Panc1 (cell line): ENCODE results near the gene THBS4. TPM values are rescaled to one million over a fixed set of nuclear protein-coding genes. Genes with fewer than 3 reads are reported as not detected.

Experiments
- ATAC-seq: fragments of 200-7000 bp; cut with Tn5 transposase; 2 replicates; pipeline ENCODE4 v1.9.1; 2020; ENCODE audit warnings: mild to moderate bottlenecking, moderate library complexity
- BruUV-seq: library from RNA; stranded (reverse); fragments of 400-500 nt; replicated peaks from 2 replicates; lab custom pipeline; 2021; lab: Mats Ljungman, UMichigan
- CTCF ChIA-PET: fragments of 300-600 bp; sonication (Branson Sonifier 250); formaldehyde crosslinking; loops from one replicate; lab custom pipeline; 2022; ENCODE audit warnings: antibody characterized with exemption; lab: Charles Lee
- POLR2A ChIA-PET: fragments of 300-600 bp; sonication (Branson Sonifier 250); formaldehyde crosslinking; loops from one replicate; lab custom pipeline; 2022; ENCODE audit warnings: antibody characterized with exemption; lab: Charles Lee
- DNase-seq: peaks from one replicate; pipeline ENCODE4 v3.0.0-alpha.2; 2010; ENCODE audit warnings: low read depth, low spot score
- H3K27ac ChIP-seq: 2 replicates; pipeline ENCODE4 v1.5.1; 2011; ENCODE audit warnings: mild to moderate bottlenecking, low read length, inconsistent platforms
- H3K27me3 ChIP-seq: fragments of 200-500 bp; sonication (Bioruptor generic); 2 replicates; pipeline ENCODE4 v1.6.0; 2014; ENCODE audit warnings: low read length, inconsistent platforms; ENCODE audit not compliant: control insufficient read depth, insufficient read depth
- H3K36me3 ChIP-seq: fragments of 200-500 bp; sonication (Bioruptor generic); 2 replicates; pipeline ENCODE4 v1.5.1; 2014; ENCODE audit warnings: inconsistent platforms, mild to moderate bottlenecking, low read length, moderate library complexity; ENCODE audit not compliant: control insufficient read depth, insufficient read depth
- H3K4me1 ChIP-seq: 2 replicates; pipeline ENCODE4 v1.5.1; 2011; ENCODE audit warnings: inconsistent platforms, mild to moderate bottlenecking, low read length, moderate library complexity; ENCODE audit not compliant: control insufficient read depth, insufficient read depth
- H3K4me3 ChIP-seq, 2 experiments: 2 replicates each; pipeline ENCODE4 v1.5.1; 2011 to 2012; ENCODE audit warnings: low read depth in 2 of 2, low read length in 2 of 2, mild to moderate bottlenecking in 2 of 2, inconsistent platforms in 1 of 2, moderate library complexity in 1 of 2
- H3K9me3 ChIP-seq: fragments of 200-500 bp; sonication (Bioruptor generic); 2 replicates; pipeline ENCODE4 v1.5.1; 2014; ENCODE audit warnings: low read depth, mild to moderate bottlenecking, inconsistent platforms, low read length, moderate library complexity; ENCODE audit not compliant: control insufficient read depth, insufficient read depth
- POLR2AphosphoS5 ChIP-seq: IDR thresholded peaks from 2 replicates; pipeline ENCODE4 v1.6.1; 2012; ENCODE audit warnings: mild to moderate bottlenecking, low read depth, low read length, moderate library complexity
- SIN3A ChIP-seq: IDR thresholded peaks from 2 replicates; pipeline ENCODE4 v1.6.1; 2012; ENCODE audit warnings: low read depth, mild to moderate bottlenecking, low read length, moderate library complexity, borderline replicate concordance; ENCODE audit not compliant: insufficient read depth
- TCF7L2 ChIP-seq: IDR thresholded peaks from 2 replicates; pipeline ENCODE4 v1.6.1; 2011; ENCODE audit warnings: mild to moderate bottlenecking, low read depth, low read length, inconsistent platforms
- in situ Hi-C: cut with HindIII; loops from 2 replicates; pipeline ENCODE4 v1.10.0; 2016; ENCODE audit warnings: low sequenced_read_pairs, low pct_unique_long_range_greater_than_20kb
- intact Hi-C: fragments of 100-400 bp; cut with micrococcal nuclease; formaldehyde crosslinking; loops from one replicate; pipeline ENCODE4 v1.10.0; 2022; ENCODE audit not compliant: unreplicated experiment
- total RNA-seq: library from RNA; stranded (reverse); gene quantifications from one replicate; pipeline ENCODE4 v1.2.1, GENCODE V29; 2021; ENCODE audit not compliant: unreplicated experiment
- TF ChIP-seq, protein P1 (sequence below): fragments of 450-650 bp; IDR thresholded peaks from 2 replicates; pipeline ENCODE4 v1.5.1; 2017; ENCODE audit warnings: mild to moderate bottlenecking
- TF ChIP-seq, protein P2 (sequence below), 2 experiments: IDR thresholded peaks; 2 replicates each; pipeline ENCODE4 v1.6.1; 2011 to 2012; ENCODE audit warnings: low read depth in 2 of 2, control low read depth in 1 of 2, low read length in 1 of 2, mild to moderate bottlenecking in 1 of 2, moderate library complexity in 1 of 2; ENCODE audit not compliant: insufficient read depth in 1 of 2

The THBS4 gene
- total RNA-seq, 1 experiment from 2014 or later = 0.31 TPM

DNA sequence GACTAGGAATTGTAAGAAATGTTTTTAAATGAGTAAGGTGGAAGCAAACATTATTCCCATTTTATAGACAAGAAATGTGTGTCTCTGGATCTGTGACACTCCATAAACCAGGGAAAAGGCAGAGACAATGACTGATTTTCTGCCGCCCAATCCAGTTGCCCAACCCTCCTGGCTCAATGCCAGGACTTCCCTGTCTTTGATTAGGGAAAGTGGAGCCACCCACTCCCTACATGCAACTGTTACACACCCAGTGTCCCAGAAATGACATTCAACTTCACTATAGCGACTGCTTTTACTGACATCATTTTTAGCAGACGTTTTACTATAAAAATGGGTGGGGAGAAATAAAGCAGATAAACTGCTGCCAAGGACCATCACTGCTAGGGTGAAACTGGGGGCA is 79.7 kb downstream of the THBS4 start:
- Histone ChIP-seq H3K36me3 (no peaks in the 10 kb centered on the region), H3K4me3 (no peak overlapping the region), H3K4me1 (peaks cover 3% of the 10 kb centered on the region; the same call in 1 of the 2 replicates), H3K27ac (no peak overlapping the region), H3K9me3 (no peaks in the 10 kb centered on the region), H3K27me3 (no peaks in the 10 kb centered on the region)
- in situ Hi-C loops (no loop called here), intact Hi-C loops (no loop called here)
- ChIA-PET POLR2A (no interaction called here), CTCF (no interaction called here)
- ATAC-seq = no peak
- no peak for DNase-seq
- TF ChIP-seq TCF7L2 = no peak
- no TSS peak for BruUV-seq

DNA sequence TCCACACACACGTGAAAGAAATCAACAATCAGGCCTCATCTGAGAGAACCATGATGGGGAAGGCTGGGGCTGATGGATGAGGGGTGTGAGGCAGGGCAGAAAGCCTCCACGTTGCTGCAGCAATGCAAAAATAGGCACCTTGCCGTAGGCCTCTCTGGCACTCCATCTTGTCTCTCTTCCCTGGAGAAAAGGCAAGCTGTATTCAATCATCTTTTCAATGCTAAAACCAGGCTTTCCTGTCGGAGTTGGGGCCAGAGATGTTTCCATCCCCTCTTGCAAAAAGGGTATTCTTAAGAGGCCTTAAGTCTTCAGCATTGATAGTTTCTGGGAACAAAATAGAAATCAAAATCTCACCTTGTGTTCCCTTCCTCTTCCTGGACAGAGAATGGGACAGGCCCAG is 80.9 kb downstream of the THBS4 start:
- H3K4me3 ChIP-seq = no peak overlapping the region
- no peak for DNase-seq
- no peaks in the 10 kb centered on the region for H3K36me3 ChIP-seq
- no peaks in the 10 kb centered on the region for H3K9me3 ChIP-seq
- H3K27ac ChIP-seq = no peak overlapping the region
- H3K4me1 ChIP-seq = no peaks in the 10 kb centered on the region
- intact Hi-C loops (no loop called here), in situ Hi-C loops (no loop called here)
- no peaks in the 10 kb centered on the region for H3K27me3 ChIP-seq
- POLR2A ChIA-PET = no interaction called here
- CTCF ChIA-PET = interaction anchor here (0.6 kb wide), 1 partner anchor 139 kb away, joined by 3 read pairs; no protein-coding TSS in a partner anchor
- no peak for ATAC-seq
- TF ChIP-seq, protein P1, sequence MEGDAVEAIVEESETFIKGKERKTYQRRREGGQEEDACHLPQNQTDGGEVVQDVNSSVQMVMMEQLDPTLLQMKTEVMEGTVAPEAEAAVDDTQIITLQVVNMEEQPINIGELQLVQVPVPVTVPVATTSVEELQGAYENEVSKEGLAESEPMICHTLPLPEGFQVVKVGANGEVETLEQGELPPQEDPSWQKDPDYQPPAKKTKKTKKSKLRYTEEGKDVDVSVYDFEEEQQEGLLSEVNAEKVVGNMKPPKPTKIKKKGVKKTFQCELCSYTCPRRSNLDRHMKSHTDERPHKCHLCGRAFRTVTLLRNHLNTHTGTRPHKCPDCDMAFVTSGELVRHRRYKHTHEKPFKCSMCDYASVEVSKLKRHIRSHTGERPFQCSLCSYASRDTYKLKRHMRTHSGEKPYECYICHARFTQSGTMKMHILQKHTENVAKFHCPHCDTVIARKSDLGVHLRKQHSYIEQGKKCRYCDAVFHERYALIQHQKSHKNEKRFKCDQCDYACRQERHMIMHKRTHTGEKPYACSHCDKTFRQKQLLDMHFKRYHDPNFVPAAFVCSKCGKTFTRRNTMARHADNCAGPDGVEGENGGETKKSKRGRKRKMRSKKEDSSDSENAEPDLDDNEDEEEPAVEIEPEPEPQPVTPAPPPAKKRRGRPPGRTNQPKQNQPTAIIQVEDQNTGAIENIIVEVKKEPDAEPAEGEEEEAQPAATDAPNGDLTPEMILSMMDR = no peak
- TF ChIP-seq TCF7L2 (no peak), SIN3A (no peak), POLR2AphosphoS5 (no peak)
- TF ChIP-seq, protein P2, sequence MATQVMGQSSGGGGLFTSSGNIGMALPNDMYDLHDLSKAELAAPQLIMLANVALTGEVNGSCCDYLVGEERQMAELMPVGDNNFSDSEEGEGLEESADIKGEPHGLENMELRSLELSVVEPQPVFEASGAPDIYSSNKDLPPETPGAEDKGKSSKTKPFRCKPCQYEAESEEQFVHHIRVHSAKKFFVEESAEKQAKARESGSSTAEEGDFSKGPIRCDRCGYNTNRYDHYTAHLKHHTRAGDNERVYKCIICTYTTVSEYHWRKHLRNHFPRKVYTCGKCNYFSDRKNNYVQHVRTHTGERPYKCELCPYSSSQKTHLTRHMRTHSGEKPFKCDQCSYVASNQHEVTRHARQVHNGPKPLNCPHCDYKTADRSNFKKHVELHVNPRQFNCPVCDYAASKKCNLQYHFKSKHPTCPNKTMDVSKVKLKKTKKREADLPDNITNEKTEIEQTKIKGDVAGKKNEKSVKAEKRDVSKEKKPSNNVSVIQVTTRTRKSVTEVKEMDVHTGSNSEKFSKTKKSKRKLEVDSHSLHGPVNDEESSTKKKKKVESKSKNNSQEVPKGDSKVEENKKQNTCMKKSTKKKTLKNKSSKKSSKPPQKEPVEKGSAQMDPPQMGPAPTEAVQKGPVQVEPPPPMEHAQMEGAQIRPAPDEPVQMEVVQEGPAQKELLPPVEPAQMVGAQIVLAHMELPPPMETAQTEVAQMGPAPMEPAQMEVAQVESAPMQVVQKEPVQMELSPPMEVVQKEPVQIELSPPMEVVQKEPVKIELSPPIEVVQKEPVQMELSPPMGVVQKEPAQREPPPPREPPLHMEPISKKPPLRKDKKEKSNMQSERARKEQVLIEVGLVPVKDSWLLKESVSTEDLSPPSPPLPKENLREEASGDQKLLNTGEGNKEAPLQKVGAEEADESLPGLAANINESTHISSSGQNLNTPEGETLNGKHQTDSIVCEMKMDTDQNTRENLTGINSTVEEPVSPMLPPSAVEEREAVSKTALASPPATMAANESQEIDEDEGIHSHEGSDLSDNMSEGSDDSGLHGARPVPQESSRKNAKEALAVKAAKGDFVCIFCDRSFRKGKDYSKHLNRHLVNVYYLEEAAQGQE (IDR thresholded peaks at IDR 0.05; ENCODE audit: insufficient read depth in 1 of 2, low read depth in 2 of 2, low read length in 1 of 2) = no peak
- BruUV-seq = no TSS peak

DNA sequence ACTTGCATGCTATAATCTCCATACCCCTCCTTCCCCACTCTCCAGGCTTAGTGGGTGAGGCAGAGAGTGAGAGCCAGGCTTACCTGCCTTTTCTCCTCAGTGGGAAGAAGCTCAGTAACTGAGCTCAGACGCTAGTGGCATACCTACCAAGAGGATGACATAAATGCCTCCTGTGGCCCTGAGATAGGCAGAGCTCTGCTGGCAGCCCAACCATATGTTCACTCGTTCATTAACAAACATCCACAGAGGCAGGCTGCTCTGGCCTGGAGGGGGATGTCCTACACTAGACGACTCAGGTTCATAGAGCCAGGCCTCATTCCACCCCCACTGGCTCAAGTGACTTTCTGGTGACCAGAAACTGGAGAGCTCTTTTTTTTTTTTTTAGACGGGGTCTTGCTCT is 81.3 kb downstream of the THBS4 start:
- ATAC-seq (no peak), DNase-seq (no peak)
- Histone ChIP-seq H3K9me3 (no peaks in the 10 kb centered on the region), H3K27ac (no peak overlapping the region), H3K4me3 (no peak overlapping the region), H3K36me3 (no peaks in the 10 kb centered on the region), H3K27me3 (no peaks in the 10 kb centered on the region), H3K4me1 (no peaks in the 10 kb centered on the region)
- CTCF ChIA-PET = interaction anchor here (0.6 kb wide), 1 partner anchor 139 kb away, joined by 3 read pairs; no protein-coding TSS in a partner anchor
- intact Hi-C loops = no loop called here
- TF ChIP-seq, protein P2 (IDR thresholded peaks at IDR 0.05; ENCODE audit: insufficient read depth in 1 of 2, low read depth in 2 of 2, low read length in 1 of 2) = no peak
- TF ChIP-seq, protein P1 = no peak
- TF ChIP-seq SIN3A = no peak
- no peak for TF ChIP-seq TCF7L2
- TF ChIP-seq POLR2AphosphoS5 = no peak
- no TSS peak for BruUV-seq
- POLR2A ChIA-PET = no interaction called here
- in situ Hi-C loops = no loop called here
